Measurements from ENCODE around the gene CCDC170.

GRCh38 chr6:151493161-151493803, 535 bp upstream of the CCDC170 start:
- TF ChIP-seq CTCF (IDR thresholded peaks at IDR 0.05) (no peak), EZH2 (IDR thresholded peaks at IDR 0.05) (no peak)

Data from neural progenitor cell (in vitro differentiated cells).